Measurements from ENCODE around the gene NEK10.

DNA sequence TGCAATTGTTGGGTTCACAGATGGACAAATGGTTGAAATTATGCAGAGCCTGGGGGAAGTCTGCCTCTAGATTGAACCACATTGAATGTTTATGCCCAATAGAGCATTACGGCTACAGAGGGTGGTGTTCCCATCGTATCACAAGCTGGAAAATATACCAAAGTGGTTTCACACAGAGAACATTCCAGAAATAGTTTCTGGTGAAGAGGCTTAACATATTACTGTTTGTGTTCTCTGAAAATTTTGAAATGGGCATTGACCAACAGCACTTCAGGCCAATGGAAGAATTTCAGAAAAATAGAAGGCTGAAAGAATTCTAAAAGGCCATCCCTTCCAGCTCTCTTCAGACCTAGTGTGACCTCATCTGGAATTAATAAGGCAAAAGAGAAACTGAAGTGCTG is 203.9 kb downstream of the NEK10 start:
- TF ChIP-seq CTCF (IDR thresholded peaks at IDR 0.05), result no peak
- no peak for TF ChIP-seq POLR2A (IDR thresholded peaks at IDR 0.05)
